ENCODE measurements around the gene TPO.

- no peak for TF ChIP-seq CTCF (IDR thresholded peaks at IDR 0.05)
- no peak for TF ChIP-seq POLR2A (IDR thresholded peaks at IDR 0.05)
- TF ChIP-seq POLR2AphosphoS5 (IDR thresholded peaks at IDR 0.05): no peak
Observed at GRCh38 chr2:1586923-1587840, 173.9 kb downstream of the TPO start.
